RPMI8226 (cell line): ENCODE data around the gene RPS19BP1.
A peak's percentile ranks its signal among the peaks of the same experiment; 100 is the strongest.

ENCODE experiments used
- DNase-seq: peaks from one replicate; pipeline ENCODE4 v3.0.0-alpha.2; 2015

The RPS19BP1 gene, protein sequence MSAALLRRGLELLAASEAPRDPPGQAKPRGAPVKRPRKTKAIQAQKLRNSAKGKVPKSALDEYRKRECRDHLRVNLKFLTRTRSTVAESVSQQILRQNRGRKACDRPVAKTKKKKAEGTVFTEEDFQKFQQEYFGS

DNA sequence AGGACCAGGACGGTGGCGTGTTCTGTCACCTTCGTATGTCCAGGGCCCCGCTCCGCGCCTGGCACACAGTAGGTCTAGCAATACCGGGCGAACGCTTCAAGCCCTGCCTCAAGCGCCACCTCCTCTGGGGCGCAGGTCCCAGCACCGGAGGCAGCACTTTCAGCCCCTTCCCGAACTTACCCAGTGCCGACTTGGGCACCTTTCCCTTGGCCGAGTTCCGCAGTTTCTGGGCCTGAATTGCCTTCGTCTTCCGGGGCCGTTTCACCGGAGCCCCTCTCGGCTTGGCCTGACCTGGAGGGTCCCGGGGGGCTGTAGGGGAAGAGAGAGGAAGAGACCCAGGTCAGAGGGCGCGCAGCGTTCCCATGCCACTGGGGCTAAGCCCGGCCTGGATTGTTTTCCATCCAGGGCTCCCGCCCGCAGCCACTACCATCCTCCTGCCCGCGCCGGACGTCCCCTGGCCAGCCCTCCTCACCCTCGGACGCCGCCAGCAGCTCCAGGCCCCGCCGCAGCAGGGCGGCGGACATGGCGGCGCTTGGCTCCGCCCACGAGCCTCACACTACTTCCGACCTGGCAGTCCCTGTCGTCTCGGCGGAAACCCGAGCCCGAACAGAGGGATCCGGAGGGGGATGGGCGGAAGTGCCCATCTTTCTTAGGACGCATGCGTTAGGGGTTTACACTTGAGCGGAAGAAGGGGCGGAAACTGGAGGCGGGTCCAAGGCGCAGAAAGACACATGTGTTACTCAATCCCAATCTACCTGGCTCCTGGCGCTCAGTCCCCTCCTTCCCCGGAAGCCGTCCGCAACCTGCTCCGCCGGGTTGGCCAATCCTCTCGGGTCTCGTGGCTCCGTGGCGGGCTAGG lies at the start of gene RPS19BP1:
TSS of gene RPS19BP1 (minus strand) at position 534 of the 859 bp plus-strand sequence. CDS start at position 524, 10 bp downstream.
- peak; percentile 100 for DNase-seq

DNA sequence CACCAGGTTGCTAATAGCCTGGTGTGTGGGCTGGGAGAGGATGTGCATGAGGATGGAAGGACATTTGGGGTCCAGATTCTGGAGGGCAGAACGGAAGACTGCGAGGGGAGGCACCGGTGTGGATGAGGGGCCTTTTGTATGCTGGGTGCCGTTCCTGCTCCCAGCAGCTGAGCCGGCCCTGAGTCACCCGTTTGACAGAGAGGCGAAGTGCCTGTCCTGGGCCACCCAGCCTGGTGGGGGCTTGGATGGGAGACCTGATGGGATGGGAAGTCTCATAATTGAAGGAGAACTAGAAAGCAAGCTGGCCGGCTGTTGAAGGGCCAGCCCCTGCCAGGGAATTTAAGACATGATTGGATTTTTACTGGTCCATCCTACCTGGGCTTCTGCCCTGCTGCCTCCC lies 48.8 kb upstream of the RPS19BP1 start:
- DNase-seq, result no peak

DNA sequence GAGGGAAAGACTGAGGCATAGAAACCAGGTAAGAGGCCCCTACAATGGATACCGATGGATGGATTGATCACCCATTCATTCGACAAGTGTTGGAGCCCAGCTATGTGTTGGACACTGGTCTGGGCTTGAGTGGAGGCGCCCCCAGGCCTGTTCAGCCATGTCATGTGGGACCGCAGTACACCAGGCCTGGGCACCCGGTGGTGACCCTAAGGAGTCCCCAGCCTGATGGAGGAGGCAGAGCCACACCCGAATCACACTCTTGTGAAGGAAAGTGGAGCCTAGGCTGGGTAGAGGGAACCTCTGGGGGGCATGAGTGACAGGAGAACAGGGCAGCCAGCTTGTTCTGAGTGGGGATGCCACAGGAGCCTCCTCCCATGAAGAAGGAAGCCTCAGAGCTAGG lies 48.2 kb upstream of the RPS19BP1 start:
- no peak for DNase-seq

DNA sequence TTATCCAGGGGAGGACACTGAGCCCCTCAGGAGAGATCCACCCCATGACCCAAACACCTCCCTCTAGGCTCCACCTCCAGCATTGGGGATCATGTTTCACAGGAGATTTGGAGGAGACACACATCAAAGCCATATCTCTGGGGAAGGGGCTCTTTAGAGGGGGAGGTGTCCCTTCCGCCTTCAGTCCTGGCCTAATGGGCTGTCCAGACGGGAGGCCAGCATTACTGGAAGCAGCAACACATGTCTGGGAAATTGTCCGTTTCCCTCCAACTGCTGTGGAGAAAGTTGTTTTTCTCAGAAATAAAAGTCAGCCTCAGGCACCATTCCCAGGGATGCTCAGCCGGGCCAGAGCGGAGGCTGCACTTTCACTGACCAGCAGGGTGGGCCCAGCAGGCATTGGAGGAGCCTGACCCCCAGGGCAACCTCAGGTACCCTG lies 47.5 kb upstream of the RPS19BP1 start:
- no peak for DNase-seq

DNA sequence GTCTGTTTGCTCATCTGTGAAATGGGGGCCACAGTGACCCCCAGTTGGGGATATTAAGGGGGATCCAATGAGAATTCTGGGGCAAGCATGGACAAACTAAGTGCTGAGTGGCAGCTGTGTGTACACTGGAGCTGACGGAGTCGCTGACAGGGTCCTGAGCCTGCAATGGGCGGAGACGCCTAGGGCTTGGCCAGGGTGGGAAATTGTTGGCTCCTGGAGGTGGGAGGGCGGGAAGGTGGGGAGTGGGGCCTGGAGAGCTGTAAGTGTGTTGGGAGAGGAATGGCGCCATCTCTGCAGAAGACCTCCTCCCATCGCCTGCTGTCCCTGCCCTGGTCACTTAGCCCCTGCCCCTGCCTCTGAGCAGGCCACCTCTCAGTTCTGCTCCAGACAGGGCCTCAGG lies 45.4 kb upstream of the RPS19BP1 start:
- DNase-seq, result no peak

DNA sequence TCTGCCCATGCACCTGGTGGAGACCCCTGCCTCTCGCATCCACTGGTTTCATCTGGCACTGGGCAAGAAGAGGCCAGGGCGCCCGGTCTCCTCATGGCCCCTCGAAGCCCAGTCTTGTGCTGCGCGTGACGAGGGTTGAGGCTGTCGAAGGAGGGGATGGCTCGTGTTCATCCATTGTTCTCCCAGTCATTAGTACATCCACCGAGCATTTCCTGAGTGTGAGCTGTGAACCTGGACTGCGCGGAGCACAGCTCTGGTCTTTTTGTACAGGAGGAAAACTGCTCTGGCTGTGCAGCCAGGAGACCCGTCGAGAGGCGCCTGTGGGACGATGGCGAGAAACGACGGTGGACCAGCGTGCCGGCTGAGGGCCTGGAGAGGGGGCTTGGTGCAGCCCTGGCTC lies 44.8 kb upstream of the RPS19BP1 start:
- no peak for DNase-seq

DNA sequence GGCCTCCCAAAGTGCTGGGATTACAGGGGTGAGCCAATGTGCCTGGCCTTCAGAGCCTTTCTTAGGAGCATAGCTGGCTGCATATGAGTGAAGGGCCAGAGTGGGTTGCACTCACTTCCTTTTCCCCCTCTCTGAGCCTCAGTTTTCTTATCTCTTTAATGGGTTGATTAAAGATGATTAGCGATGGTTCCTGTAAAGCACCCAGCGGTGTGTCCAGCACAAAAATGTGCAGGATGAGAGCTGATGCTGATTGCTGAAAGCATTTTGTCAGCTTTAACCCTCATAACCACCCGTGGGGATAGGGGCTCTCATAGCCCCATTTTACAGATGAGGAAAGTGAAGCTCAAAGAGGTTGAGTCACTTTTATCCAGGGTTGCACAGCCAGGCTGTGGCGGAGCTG lies 43.5 kb upstream of the RPS19BP1 start:
- DNase-seq, result no peak

DNA sequence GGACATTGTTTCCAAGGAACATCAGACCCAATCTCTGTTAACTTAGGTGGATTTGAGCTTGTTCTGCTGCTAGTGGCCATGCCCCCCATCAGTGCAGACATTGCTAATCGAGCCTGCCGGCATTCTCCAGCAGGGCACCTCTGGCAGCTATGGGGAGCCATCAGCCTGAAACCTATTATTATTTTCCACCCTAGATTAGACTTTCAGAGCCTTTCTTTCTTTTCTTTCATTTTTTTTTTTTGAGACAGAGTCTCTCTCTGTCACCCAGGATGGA lies 42.9 kb upstream of the RPS19BP1 start:
- DNase-seq, result no peak

DNA sequence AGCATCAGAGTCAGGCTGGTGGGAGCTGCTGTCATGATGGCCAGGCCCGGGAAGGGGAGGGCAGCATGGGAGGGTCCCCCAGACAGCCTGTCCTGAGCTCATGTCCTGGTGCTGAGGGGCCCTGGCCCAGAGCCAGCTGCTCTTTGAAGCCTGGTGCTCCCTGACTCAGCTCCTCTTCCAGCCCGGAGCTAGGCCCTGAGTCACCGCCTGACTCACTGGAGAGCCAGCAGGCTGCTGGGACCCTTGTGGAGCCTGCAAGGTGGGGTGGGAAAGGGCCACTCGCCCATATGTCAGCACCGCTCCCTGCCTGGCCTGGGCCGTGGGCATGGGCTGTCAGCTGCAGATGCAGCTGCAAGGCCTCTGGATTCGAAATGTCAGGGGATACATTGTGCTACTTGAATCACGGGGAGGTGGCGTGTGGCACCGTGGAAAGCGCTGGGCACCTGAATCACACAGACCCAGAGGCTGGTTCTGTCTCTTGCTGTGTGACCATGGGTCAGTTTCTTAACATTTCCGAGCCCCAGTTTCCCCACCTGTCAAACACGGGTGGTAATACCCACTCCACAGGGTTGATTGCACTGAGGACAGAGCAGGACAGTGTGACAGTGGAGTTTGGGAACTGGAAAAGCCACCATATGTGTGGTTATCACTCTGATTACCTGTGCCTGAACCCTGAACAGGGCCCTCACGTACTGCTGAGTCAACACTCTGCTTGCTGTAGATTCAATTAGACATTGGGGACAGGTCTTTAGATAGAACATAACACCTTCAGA lies 42.4 kb upstream of the RPS19BP1 start:
- no peak for DNase-seq

DNA sequence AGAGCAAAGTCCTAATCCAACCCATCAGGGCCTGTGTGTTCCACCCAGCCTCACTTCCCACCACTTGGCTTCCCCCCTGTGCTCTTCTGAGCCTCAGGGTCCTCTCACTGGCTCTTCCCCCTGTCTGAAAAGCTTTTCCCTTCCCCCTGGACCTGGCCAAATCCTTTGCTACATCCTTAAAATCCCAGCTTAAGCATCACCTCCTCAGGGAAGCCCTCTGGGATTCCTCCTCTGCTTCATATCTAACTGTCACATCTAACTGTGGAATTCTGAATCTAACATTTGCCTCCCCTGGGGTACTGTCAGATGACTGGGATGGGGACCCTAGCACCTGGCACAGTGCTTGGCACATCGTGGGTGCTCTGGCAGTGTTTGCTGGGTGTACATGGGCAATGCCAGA lies 39.0 kb upstream of the RPS19BP1 start:
- no peak for DNase-seq

DNA sequence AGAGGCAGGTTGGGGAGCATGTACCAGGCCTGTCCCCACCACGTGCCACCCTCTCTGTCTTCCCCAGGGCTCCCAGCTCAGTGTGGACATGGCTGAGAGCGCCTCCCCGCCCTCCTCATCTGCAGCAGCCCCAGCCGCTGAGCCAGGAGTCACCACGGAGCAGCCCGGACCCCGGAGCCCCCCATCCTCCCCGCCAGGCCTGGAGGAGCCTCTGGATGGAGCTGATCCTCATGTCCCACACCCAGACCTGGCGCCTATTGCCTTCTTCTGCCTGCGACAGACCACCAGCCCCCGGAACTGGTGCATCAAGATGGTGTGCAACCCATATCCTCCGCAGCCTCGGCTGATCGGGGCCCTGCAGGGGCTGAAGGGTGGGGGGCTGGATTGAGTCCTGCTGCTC lies 38.1 kb upstream of the RPS19BP1 start, which contains the start of gene CACNA1I:
TSS of gene CACNA1I (plus strand) at position 89 of the 400 bp plus-strand sequence. CDS start at position 89, 0 bp downstream.
- DNase-seq, result no peak

DNA sequence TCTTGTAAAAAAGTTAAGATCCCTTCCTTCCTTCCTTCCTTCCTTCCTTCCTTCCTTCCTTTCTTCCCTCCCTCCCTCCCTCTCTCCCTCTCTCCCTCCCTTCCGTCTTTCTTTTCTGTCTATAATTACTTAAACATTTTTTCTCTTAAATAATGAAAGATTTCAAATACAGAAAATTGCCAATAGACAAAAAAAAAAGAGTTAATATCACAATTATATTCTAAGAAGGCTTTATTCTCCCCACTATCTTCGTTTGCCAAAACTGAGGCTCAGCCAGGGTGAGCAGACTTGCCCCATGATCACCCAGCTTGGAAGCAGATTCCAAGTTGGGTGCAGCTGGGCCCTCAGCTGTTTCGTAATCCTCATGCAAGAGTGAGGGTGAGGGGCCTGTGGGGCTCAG lies 37.7 kb upstream of the RPS19BP1 start:
- no peak for DNase-seq

DNA sequence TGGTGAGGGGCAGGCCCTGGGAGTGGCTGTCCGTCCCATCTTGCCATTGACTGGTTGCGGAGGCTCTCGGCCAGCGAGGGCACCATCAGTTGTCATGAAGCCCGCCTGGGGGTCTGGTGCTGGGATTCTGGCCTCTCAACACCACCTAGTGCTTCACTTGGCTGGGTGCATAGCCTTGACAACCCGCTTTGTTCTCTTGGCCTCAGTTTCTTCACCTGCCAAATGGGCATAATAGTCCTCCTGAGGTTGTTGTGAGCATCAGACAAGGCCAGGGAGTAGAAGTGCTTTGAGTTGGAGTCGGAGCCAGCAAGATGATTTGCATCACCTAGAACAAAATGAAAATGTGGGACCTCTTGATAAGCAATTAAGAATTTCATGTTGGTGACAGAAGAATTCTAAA lies 36.5 kb upstream of the RPS19BP1 start:
- DNase-seq, result no peak

DNA sequence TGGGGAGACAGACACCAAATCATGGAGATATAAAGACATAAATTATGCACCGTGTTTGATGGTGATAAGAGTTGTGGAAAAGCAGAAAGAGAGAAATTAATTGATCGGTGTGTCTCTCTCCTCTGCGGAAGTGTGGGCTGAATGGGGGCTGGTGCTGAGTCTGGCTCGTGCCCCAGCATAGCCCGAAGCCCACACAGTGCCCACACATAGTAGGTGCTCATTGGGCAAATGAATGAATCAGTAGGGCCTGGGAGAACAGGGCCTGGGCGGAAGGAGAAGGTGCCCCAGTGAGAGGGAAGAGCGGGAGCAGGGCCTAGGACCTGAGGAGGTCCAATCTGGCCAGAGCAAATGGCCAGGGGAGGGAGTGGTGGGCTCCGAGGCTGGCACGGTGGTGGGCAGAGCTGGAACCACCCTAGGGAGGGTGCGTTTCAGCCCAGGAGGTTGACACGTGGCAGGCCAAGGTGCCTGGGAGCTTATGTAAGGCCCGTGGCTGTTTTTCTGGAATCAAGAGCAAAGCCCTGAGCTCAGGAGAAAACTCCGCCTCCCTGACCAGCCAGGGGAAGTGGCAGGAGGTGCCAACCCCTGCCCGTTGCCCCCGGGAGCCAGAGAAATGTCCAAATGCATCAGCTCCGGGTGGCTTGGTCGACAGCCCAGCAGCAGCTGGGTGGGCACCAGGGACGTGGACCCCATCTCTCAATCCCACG lies 35.9 kb upstream of the RPS19BP1 start:
- DNase-seq, result no peak

DNA sequence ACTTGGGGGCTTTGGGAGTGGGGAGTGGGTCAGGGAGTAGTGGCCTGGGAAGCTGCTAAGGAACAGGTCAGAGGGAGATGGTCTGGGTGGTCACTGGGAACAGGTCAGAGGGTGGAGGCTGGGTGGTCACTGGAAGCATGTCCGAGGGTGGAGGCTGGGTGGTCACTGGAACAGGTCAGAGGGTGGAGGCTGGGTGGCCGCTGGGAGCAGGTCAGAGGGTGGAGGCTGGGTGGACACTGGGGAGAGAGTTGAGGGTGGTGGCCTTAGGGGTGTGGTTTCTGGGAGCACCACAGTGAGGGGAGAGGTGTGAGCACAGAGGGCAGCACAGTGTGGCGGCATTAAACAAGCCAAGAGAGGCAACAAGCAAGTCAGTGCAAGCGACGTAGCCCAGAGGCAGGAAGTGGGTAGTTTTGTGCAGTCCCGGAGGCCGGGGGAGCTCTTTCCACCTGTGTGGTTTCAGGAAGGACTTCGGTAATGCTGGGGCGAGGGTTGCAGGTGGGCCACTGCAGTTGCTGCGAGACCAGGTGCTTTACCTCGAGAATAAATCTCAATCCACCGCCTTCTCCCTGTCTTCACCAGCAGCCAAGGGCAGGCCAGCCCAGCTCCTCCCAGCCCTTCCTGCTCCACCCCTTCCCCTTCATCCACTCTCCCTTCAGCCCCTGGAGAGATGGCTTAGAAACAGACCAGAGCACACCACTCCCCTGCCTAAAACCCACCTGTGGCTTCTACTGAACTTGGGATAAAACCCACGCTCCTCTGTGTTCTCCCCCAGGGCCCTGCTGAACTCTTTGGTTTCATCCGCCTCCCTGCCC lies 34.8 kb upstream of the RPS19BP1 start:
- DNase-seq, result peak; percentile 77

DNA sequence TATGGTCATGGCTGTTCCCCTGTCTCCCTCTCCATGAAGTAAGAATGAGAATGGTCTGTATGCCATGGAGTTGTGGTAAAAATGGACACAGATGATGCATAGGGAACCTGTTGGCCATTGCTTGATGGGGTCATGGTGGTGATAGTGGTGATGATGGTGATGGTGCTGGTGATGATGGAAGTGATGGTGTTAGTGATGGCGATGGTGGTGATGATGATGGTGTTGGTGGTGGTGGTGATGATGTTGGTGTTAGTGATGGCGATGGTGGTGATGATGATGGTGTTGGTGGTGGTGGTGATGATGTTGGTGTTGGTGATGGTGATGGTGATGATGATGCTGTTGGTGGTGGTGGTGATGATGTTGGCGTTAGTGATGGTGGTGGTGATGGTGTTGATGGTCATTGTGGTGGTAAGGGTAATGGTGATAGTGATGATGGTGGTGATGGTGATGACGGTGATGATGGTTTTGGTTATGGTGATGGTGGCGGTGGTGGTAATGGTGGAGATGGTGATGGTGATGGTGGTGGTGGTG lies 32.9 kb upstream of the RPS19BP1 start:
- no peak for DNase-seq

DNA sequence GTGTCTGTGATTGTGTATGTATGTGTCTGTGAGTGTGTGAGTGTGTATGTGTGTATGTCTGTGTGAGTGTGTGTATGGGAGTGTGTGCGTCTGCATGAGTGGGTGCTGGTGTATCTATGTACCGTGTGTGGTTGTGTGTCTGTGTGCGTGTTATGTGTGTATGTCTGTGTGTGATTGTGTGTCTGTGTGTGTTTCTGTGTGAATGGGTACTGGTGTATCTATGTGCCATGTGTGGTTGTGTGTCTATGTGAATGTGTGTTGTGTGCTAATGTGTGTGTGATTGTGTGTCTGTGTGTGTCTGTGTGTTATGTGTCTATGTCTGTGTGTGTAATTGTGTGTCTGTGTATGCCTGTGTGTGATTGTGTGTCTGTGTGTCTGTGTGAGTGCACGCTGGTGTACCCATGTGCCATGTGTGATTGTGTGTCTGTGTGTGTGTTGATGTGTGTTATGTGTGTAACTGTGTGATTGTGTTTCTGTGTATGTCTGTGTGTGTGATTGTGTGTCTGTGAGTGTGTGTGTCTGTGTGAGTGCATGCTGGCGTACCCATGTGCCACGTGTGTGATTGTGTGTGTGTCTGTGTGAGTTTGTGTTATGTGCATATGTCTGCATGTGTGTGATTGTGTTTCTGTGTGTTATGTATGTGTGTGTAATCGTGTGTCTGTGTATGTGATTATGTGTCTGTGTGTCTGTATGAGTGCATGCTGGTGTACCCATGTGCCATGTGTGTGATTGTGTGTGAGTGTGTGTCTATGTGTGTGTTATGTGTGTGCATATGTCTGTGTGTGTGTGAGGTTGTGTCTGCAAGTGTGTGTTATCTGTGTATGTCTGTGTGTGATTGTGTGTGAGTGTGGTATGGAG lies 31.3 kb upstream of the RPS19BP1 start:
- no peak for DNase-seq

DNA sequence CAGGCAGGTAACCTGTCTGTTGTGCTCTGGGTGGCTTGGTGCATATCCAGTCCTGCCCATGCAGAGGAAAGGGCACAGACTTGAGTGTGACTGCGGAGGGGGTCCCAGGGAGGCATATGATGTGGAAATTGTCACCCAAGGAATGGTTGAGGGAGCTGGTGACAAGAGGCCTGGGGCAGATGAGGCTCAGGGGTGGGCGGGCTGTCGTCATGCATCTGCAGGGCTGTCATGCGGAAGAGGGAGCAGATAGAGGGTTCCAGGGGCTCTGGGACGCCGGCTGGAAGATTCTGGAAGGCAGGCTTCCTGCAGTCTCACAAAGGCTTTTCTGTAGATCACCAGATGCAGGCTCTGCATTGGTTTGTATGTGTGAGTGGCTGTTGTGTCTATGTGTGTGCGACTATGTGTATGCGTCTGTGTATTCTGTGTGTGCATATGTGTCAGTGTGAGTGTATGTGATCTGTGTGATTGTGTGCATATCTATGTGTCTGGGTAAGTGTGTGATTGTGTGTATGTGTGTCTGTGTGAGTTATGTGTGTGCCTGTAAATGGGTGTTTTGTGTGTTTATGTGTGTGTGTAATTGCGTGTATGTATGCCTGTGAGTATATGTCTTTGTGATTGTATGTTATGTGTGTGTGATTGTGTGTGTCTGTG lies 30.4 kb upstream of the RPS19BP1 start:
- no peak for DNase-seq

DNA sequence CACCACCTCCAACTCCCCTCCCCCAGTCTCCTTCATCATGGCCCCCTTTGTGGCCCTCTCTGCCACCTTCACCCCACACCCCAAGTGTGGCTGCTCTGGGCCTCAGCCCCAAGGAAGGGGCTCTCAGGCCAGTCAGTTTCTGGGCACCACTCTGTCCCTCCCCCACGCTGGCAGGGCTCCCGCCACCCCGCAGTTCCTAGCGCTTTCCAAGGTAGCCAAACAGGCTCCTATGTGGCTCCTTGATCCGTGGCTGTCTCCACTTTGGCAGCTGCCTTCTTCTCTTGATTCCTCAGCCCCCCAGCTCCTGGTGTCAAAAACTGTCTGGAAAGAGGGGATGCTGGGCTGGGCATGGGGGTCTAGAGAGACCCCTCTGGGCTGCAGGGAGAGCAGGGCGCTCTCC lies 27.6 kb upstream of the RPS19BP1 start:
- no peak for DNase-seq

DNA sequence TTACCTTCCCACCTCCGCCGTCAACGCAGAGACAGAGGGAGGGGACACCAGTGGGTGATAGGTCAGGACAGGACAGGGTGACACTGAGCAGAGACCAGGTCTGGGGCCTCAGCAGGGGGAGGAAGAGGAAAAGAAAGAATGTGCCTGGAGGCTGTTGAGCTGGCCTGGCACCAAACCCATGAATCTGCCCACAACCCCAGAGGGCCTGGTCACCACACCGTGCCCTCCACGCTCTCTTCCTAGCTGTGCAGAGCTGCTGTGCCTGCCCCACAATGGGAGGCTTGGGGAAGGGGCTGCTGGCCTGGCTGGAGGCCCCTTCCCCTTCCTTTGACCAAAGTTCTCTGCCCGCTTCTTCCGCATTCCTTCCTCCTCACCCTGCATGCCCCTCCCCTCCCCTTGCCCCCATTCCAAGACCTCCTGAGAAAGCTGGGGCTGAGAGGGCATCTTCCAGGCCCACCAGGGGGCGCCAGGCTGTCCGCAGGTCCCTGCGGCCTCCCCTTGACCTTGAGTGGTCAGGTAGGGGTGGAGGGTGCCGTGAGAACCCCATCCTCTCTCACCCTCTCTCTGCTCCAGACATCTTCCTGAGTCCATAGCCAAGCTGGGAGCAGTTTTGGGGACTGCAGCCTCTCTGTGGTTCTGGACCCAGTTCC lies 27.0 kb upstream of the RPS19BP1 start:
- DNase-seq, result peak; percentile 32
